KOPT-K1 (cell line): ENCODE data around the gene SLIT1.
"Not testable (repeated sequence)": the region's sequence is repeated elsewhere in the genome, so short reads cannot be mapped to it uniquely, and the experiment has no call there.

Experiments used
- H3K27ac ChIP-seq: fragments of 200-600 bp; sonication (generic); 2 replicates; pipeline ENCODE4 v1.5.1; 2016; ENCODE audit warnings: antibody characterized with exemption, mild to moderate bottlenecking, low read depth, low read length; ENCODE audit not compliant: poor library complexity, severe bottlenecking
- H3K36me3 ChIP-seq: fragments of 200-600 bp; sonication (generic); 2 replicates; pipeline ENCODE4 v1.5.1; 2017; ENCODE audit warnings: antibody characterized with exemption, mild to moderate bottlenecking, low read length, moderate library complexity; ENCODE audit not compliant: insufficient read depth
- H3K9me3 ChIP-seq: fragments of 200-600 bp; sonication (generic); 2 replicates; pipeline ENCODE4 v1.5.1; 2017; ENCODE audit warnings: antibody characterized with exemption, low read length, mild to moderate bottlenecking; ENCODE audit not compliant: insufficient read depth, poor library complexity, severe bottlenecking

The SLIT1 gene

GRCh38 chr10:97083228-97083829, 102.4 kb downstream of the SLIT1 start:
- no peak overlapping the region for H3K27ac ChIP-seq
- no peaks in the 10 kb centered on the region for H3K9me3 ChIP-seq
- peaks cover 49% of the 10 kb centered on the region for H3K36me3 ChIP-seq

GRCh38 chr10:97082575-97082974, 103.2 kb downstream of the SLIT1 start:
- H3K27ac ChIP-seq, H3K9me3 ChIP-seq: not testable (repeated sequence)
- H3K36me3 ChIP-seq: peaks cover 45% of the 10 kb centered on the region

- Histone ChIP-seq H3K9me3 (no peaks in the 10 kb centered on the region), H3K36me3 (peaks cover 45% of the 10 kb centered on the region), H3K27ac (no peak overlapping the region)
Observed at GRCh38 chr10:97081621-97082235, 104.0 kb downstream of the SLIT1 start.

- H3K36me3 ChIP-seq: peaks cover 45% of the 10 kb centered on the region
- no peak overlapping the region for H3K27ac ChIP-seq
- H3K9me3 ChIP-seq: no peaks in the 10 kb centered on the region
Observed at GRCh38 chr10:97080051-97080776, 105.5 kb downstream of the SLIT1 start.

- Histone ChIP-seq H3K27ac (no peak overlapping the region), H3K36me3 (peaks cover 43% of the 10 kb centered on the region), H3K9me3 (no peaks in the 10 kb centered on the region)
Observed at GRCh38 chr10:97079448-97079847, 106.3 kb downstream of the SLIT1 start.

- H3K36me3 ChIP-seq: peaks cover 38% of the 10 kb centered on the region
- H3K27ac ChIP-seq: peak overlapping the region; percentile 3
- no peaks in the 10 kb centered on the region for H3K9me3 ChIP-seq
Observed at GRCh38 chr10:97078938-97079445, 106.8 kb downstream of the SLIT1 start.

- Histone ChIP-seq H3K36me3 (peaks cover 32% of the 10 kb centered on the region), H3K9me3 (no peaks in the 10 kb centered on the region), H3K27ac (peak overlapping the region; percentile 3)
Observed at GRCh38 chr10:97078261-97078937, 107.4 kb downstream of the SLIT1 start.

- Histone ChIP-seq H3K27ac (no peak overlapping the region), H3K36me3 (peaks cover 30% of the 10 kb centered on the region), H3K9me3 (no peaks in the 10 kb centered on the region)
Observed at GRCh38 chr10:97076781-97077180, 109.0 kb downstream of the SLIT1 start.

- H3K36me3 ChIP-seq: peaks cover 30% of the 10 kb centered on the region
- no peaks in the 10 kb centered on the region for H3K9me3 ChIP-seq
- H3K27ac ChIP-seq: no peak overlapping the region
Observed at GRCh38 chr10:97075961-97076525, 109.7 kb downstream of the SLIT1 start.

GRCh38 chr10:97075421-97075820, 110.3 kb downstream of the SLIT1 start:
- Histone ChIP-seq H3K27ac (no peak overlapping the region), H3K9me3 (peaks cover 3% of the 10 kb centered on the region), H3K36me3 (peaks cover 33% of the 10 kb centered on the region)

GRCh38 chr10:97074256-97075145, 111.3 kb downstream of the SLIT1 start:
- Histone ChIP-seq H3K36me3 (peaks cover 37% of the 10 kb centered on the region), H3K27ac (no peak overlapping the region), H3K9me3 (peaks cover 10% of the 10 kb centered on the region)

- H3K27ac ChIP-seq: no peak overlapping the region
- H3K36me3 ChIP-seq: peaks cover 41% of the 10 kb centered on the region
- peaks cover 10% of the 10 kb centered on the region for H3K9me3 ChIP-seq
Observed at GRCh38 chr10:97072851-97073665, 112.7 kb downstream of the SLIT1 start.

- Histone ChIP-seq H3K9me3 (peaks cover 10% of the 10 kb centered on the region), H3K36me3 (peaks cover 54% of the 10 kb centered on the region), H3K27ac (no peak overlapping the region)
Observed at GRCh38 chr10:97071496-97071895, 114.3 kb downstream of the SLIT1 start.
